NCI-H2196 (cell line): ENCODE results near the gene NDUFS8.

Experiments
- DNase-seq: peaks from one replicate; lab custom pipeline; 2025; ENCODE audit not compliant: unreplicated experiment; lab: John Stamatoyannopoulos, UW

NDUFS8 gene

GRCh38 chr11:68002938-68003845 lies 27.3 kb upstream of the NDUFS8 start:
- peak; percentile 27 for DNase-seq

DNA sequence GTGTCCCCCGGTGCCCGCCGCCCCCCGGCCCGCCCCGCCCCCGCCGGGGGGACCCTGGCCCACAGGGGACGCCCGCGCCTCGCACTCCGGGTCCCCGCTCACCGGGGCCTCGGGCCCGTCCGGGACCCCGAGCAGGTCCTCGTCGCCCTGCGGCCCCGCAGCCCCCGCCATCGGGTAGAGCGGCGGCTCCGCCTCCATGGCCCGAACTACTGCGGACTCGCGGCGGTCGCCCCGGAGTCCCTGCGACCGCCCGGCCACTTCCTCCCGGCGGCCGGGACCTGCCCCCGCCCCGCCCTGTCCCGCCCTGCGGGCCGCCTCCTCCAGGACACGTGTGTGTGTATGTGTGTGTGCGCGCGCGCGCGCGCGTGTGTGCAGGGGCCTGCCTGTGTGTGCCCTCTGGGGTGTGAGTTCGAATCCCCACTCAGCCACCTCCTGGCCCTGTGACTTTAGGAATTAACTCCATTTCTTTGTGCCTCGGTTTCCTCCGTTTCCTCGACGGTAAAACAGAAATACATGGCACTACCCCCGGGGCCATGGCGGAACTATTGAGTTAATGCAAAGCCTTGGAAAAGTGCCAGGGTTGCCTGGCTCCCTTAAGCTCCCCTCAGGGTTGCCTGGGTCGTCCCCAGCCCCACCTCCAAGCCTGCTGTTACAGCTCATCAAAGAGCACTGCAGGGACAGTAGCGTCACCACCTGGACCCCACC lies 26.5 kb upstream of the NDUFS8 start, which contains the start of gene UNC93B1:
UNC93B1 (minus strand) TSS at position 252 of the 705 bp plus-strand sequence; CDS start at position 198, 54 bp downstream.
- DNase-seq = peak; percentile 85

GRCh38 chr11:68004551-68005335 lies 25.7 kb upstream of the NDUFS8 start:
- DNase-seq = no peak

DNA sequence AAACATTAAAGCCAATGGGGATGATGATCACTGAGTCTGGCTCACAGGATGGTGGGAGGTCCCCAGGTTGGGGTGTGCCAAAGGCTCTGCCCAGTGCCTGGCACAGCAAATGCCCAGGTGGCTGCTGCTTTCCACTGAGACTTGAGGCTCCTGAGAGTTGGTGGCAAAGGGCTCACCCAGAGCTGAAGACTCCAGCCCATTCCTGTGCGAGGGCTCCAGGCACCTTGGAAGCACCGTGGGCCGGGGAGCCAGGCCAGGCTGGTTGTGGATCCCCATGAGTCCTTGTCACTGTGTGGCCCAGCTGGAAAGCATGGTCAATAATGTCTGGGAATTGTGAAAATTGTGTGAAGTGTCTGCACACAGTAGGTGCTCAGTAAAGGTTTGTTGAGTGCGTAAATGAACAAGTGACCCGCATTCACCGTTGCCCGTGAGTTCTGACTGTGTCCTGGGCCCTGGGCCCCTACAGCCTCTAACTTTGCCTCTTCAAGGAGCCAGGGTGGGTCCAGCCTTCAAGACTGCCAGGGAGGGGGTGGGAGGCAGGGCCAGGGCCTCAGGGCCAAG lies 23.8 kb upstream of the NDUFS8 start:
- no peak for DNase-seq

- DNase-seq = no peak
These were observed 22.7 kb upstream of the NDUFS8 start for GRCh38 chr11:68007498-68008380.

DNA sequence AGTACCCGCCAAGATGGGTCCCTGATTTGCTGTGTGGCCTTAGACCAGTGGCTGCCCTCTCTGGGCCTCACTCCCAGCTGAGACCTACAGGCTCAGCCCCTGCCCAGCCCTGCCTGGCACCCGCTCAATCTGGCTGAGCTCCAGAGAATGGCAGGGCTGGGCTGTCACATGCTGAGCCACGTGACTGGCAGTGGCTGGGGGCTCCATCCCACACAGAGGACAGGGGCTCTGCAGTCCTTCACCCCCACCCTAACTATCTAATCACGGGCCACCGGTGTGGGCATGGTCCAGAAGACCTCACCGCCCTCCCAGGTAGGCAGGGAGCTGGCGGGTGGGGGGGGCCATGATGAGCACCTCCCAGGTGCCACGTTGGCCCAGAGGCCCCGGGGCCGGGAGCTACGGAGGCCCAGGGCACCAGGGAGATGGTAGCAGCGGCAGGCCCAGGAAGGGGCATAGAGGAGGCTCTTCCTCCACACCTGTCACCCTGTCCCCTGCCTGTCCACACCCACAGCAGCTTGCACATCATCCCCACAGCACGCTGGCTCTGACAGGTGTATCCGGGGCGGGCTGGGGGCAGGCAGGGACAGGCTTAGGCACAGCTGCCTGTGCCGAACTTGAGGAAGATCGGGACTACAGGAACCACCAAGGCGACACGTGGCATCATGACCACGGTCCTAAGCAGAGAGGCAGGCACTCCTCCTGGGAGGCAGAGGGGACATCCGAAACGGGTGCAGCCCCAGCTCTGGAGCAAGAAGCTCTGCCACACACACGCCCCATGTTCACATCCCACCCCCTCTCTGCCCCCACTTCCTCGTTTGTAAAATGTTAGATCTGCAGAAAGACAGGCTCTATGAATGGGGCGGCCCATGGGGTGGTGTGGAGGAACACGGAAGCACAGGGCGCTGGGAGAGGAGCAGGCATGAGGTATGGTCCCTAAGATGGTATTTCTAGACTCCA lies 21.8 kb upstream of the NDUFS8 start:
- no peak for DNase-seq

DNA sequence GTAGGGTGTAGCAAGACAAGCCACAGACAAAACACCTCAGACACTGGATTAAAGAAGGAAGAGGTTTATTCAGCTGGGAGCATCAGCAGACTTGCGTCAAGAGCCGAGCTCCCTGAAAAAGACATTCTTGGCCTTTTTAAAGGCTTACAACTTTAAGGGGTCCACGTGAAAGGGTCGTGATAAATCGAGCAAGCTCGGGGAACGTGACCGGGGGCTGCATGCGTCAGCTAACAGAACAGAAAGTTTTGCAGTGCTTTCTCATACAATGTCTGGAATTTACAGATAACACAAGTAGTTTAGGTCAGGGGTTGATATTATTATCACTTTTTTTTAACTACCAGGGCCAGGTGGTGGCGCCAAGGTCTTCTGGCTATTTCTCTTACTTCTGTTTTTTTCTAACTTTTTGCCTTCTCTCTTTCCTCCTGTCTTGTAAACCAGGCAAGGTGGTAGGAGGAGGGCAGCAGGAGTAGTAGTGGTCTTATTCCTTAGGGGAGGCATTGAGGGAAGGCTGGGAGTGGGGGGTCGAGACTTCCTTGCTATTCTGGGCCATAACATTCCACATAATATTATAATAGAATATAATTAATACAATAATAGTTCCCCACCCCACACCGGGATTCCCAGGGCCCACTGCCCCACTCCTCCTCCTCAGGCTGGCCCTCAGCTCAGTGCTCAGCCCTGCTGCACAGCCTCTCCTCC lies 20.9 kb upstream of the NDUFS8 start:
- DNase-seq = no peak

DNA sequence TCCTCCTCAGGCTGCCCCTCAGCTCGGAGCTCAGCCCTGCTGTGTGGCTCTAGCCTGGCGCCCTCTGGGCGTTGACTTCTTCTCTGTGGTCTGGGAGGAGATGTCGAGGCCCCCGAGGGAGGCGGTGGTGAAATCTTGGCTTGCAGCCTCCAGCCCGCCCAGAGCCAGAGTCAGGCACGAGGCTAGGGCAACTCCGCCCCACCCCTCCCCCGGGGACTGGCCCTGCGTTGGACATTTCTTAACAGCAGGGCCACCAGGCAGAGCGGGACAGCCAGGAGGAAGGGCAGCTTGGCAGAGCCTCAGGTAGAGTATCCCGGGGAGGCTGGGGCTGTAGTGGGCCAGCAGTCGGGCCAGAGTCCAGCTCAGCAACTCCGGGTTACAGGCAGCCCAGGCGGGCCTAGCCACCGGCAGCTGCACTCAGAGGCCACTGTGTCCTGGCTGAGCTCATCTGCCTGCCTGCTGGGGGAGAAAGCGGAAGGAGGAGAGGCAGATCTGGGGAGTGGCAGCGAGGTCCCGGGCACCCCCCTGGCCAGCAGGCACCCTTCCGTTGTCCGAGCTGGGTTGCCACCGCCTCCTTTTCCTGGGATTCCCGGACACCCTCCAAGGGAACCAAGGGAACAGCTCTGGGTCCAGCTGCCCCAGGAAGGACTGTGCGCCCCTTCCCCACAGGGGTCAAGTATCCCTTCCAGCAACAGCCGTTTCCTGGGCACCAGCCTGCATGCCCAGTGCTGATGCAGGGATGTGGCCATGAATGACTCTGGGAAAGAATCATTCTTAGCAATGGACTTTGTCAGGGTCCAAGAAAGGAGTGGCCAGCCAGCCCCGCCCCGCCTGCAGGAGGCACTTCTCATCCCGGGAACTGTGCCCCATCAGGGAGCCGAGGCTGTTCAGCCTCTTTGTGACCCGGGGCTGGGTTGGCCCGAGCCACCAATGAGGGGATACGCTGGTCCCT lies 20.1 kb upstream of the NDUFS8 start, which contains the start of gene ALDH3B1:
ALDH3B1 (plus strand) TSS at position 238 of the 952 bp plus-strand sequence. CDS start 4,971 bp downstream, outside the sequence.
- DNase-seq = no peak

DNA sequence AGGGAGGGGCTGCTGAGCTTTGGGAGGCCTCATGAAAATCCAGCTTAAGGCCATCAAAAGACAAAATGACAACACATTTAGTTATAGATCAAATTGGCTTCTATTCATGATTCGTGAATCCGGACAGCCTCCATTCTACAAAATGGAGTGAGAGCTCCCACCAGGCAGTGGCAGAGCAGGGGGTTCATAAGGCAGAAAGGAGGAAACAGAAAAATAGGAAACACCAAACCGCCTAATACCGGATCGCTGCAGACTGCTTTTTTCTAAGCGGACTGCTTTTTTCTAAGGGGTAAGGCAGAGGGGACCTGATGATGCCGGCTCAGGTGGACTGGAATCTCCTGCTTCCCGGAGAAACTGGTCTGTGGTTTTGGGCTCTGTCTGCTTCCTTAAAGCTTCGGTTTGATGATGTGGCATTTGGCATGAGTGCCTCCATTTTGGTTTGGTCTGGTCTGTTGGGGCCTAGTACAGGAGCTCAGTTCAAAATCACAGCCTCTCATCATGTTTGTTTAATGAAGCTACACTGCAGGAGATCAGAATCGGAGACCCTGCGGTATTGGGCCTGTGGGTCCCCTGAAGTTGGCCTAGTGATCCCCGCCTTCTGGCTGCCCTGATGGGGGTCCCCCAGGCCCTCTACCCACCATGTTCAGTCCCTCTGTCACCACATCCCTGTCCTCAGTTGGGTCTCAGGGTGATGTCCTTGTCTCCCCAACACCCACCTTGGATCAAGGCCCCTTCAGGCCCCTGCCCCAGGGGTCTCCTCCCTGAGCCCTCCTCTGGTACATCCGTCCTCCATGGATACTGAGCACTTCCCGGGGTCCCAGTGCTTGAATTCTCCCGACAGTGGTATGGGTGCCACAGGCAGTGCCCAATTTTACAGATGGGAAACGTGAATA lies 19.2 kb upstream of the NDUFS8 start:
- no peak for DNase-seq

DNA sequence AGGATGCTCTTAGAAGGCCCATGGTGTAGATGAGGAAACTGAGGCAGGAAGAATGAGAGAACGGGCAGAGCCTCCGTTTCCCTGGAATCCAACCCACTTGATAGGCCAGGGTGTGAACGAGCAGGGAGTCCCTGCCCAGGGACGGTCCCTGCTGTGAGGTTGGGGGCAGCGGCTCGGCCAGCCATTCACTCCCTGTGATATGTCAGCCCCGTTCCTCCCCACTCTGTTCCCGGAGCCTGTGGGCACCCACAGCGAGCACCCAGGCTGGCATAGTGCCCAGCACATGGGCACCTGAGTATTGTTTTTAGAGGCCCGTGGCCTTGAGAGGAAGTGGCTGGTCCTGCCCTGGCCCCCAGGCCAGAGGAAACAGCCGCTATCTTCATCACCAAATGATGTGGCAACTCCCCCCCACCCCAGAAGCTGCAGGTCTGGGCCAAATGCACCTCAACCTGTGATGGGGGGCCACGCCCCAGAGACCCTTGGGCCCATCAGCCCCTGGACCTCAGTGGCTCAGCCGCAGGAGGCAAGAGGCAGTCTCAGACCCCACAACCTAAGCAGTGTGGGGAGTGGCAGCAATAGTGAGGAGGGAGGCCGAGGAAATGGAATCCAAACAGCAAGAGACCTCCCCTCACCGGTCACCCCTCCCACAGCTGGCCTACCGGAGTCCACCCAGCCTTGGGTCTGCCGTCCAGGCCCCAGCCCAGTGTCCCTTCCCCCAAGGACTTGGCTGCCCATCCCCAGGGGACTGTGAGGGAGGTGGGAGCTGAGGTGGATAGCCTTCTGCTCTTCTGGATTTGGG lies 18.2 kb upstream of the NDUFS8 start:
- no peak for DNase-seq

DNA sequence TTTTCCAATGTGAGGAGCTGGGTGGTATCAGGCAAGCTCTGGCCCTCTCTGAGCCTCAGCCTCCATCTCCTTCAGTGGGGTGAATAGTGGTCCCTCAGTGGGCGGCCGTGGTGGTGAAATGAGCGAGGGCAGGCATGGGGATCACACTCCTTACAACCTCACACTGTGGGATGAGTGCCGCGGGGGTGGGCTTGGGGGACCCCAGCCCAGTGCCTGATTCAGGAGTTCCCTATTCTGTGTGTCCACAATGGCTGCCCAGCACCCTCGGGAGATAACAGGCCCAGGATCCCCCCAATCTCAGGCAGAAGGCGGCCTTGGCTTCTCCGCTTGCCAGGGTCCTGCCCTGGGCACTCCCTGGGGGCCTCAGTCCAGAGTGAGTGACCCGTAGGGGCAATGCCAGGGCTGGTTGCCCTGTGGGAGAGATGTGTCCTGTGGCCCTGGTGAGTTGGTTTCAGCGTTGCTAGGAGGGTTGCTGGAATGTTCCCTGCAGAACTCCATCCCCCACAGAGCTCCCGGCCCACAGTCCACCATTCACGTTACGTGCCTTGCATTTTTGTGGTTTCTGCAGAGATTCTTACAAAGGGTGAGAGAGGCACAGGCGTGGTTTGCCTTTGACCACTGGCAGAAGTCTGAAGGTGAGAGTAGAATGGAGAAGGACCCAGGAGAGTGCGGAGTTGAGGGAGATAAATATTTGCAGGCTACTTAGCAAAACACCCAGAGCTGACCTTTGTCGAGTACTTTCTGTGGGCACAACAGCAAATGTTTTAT lies 17.5 kb upstream of the NDUFS8 start:
- DNase-seq = no peak

GRCh38 chr11:68013611-68014156 lies 16.8 kb upstream of the NDUFS8 start:
- no peak for DNase-seq

GRCh38 chr11:68014157-68014946 lies 16.1 kb upstream of the NDUFS8 start:
- DNase-seq = no peak
